GM21576 (cell line): ENCODE results near the gene FMNL1.
"Not testable (repeated sequence)": the region's sequence is repeated elsewhere in the genome, so short reads cannot be mapped to it uniquely, and the experiment has no call there.

Source experiments
- ATAC-seq: cut with Tn5 transposase; IDR thresholded peaks from one replicate; pipeline ENCODE4 v1.9.1; 2021; ENCODE audit warnings: mild to moderate bottlenecking, moderate library complexity; ENCODE audit not compliant: unreplicated experiment

The FMNL1 gene

GRCh38 chr17:45234641-45235415 is 13.1 kb downstream of the FMNL1 start:
- no peak for ATAC-seq

GRCh38 chr17:45235416-45236281 is 14.0 kb downstream of the FMNL1 start:
- ATAC-seq, result no peak

GRCh38 chr17:45236282-45236606 is 14.6 kb downstream of the FMNL1 start:
- ATAC-seq, result no peak

- ATAC-seq, result no peak
Observed at GRCh38 chr17:45237686-45238085, 16.0 kb downstream of the FMNL1 start.

- ATAC-seq, result no peak
Observed at GRCh38 chr17:45238155-45238774, 16.6 kb downstream of the FMNL1 start.

DNA sequence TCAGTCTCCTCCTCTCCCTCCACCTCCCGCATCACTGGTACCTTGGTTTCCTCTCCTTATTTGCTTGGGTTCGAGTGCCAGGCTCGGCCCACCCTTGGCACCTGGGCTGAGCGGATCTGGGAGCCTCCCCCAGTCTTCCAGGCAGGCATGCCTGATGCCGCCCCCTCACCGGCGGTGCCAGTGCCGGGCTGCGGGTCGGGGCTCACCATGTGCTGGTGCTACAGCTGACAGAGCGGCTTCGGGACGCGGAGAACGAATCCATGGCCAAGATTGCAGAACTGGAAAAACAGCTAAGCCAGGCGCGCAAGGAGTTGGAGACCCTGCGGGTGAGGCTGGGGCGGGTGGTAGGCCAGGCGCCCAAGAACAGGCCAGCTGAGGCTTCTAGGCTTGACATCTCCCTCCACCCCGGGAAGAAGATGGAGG is 19.2 kb downstream of the FMNL1 start:
- ATAC-seq, result no peak

- no peak for ATAC-seq
Observed at GRCh38 chr17:45241328-45242028, 19.8 kb downstream of the FMNL1 start.

DNA sequence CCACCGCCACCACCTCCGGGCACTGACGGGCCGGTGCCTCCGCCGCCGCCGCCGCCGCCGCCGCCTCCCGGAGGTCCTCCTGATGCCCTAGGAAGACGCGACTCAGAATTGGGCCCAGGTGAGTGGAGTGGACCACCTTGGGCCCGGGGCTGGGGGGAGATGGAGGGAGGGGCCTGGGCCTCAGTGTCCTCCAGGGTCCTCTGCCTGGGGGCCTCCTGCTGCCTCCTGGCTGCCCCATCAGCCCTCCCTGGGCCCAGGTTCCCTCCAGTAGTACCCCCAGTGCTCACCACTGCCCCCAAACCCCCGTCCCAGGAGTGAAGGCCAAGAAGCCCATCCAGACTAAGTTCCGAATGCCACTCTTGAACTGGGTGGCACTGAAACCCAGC is 20.3 kb downstream of the FMNL1 start:
- ATAC-seq, result no peak

DNA sequence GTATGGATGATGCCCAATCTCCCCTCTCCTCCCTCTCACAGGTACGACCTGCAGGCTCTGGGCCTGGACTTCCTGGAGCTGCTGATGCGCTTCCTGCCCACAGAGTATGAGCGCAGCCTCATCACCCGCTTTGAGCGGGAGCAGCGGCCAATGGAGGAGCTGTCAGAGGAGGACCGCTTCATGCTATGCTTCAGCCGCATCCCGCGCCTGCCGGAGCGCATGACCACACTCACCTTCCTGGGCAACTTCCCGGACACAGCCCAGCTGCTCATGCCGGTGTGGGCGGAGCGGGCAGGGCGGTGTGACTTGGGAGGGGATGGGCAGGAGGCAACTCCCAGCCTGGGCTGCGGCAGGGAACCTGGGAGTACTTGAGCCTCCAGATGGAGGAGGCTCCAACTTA is 22.1 kb downstream of the FMNL1 start:
- ATAC-seq, result no peak

GRCh38 chr17:45244725-45245656 is 23.3 kb downstream of the FMNL1 start:
- no peak for ATAC-seq

DNA sequence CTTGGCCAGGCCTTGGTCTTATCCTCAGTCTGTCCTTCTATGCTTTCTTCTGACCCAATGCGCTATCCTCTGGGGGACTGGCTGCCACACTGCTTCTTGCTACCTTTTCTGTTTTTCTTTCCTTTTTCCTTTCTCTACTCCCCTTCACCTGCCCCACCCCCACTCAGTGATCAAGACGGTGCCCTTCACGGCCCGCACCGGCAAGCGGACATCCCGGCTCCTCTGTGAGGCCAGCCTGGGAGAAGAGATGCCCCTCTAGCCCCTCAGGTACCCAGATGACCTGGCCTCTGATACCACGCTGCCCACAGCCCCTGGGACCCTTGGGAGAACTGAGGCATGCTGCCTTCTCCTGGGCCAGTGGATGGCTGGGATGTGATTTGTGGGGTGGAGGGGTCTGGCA is 24.7 kb downstream of the FMNL1 start:
- ATAC-seq, result no peak

- no peak for ATAC-seq
Observed at GRCh38 chr17:45246861-45247428, 25.3 kb downstream of the FMNL1 start.

DNA sequence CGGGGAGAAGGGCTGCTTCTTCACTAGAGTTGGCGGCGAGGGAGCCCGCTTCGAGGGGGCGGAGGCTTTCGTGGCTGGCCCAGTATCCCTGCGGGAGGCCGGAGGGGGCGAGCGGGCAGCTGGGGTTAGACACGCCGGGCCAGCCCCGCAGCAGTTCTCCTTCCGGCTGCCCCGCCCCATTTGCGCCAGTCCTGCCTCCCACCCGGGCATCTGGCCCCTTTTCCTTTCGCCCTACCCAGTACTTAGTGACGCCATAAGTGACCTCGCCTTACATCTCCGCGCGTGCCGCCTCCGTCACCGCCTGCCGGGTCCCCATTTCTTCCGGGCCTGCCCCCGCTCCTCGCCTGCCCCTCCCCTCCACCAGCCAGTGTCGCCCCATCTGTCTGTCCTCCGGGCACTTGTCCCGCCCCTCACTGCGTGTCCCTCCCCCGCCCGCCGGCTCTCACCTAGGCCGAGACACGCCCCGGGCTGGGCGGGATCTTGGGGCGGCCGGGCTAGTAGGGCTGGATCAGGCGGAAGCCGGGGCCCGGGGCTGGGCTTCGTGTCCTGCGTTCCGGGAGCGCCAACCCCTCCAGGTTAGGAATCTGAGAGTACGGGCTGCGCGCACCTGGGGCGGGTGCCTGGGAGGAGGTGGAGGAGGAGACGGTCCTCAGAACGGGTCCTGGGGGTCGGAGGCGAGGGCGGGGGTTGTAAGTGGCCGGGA is 25.9 kb downstream of the FMNL1 start:
- peak; percentile 66 for ATAC-seq

- peak; percentile 38 for ATAC-seq
Observed at GRCh38 chr17:45248132-45248957, 26.7 kb downstream of the FMNL1 start.

DNA sequence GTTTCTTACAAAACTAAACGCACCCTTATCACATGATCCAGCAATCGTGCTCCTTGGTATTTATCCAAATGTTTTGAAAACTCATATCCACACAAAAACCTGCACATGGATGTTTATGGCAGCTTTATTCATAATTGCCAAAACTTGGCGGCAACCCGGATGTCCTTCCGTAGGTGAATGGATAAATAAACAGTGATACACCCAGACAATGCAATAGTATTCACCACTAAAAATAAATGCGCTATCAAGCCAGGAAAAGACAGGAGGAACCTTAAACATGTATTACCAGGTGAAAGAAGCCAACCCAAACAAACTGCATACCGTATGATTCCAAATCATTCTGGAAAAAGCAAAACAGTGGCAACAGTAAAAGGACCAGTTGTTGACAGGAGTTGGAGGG is 30.2 kb downstream of the FMNL1 start:
- ATAC-seq, result no peak

DNA sequence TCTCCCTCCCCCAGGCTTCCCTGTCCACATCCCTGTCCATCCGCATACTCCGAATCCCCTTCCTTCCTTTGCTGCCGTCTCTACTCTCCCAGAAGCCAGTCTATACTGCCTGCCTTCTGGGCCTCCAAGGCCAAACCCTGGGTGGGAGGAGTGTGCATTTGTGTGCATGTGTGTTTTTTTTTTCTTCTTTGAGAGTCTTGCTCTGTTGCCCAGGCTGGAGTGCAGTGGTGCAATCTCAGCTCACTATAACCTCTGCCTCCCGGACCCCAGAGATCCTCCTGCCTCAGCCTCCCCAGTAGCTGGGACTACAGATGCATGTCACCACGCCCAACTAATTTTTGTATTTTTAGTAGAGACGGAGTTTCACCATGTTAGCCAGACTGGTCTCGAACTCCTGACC is 31.6 kb downstream of the FMNL1 start:
- ATAC-seq, result not testable (repeated sequence)

GRCh38 chr17:45253879-45254278 is 32.2 kb downstream of the FMNL1 start:
- ATAC-seq, result no peak

DNA sequence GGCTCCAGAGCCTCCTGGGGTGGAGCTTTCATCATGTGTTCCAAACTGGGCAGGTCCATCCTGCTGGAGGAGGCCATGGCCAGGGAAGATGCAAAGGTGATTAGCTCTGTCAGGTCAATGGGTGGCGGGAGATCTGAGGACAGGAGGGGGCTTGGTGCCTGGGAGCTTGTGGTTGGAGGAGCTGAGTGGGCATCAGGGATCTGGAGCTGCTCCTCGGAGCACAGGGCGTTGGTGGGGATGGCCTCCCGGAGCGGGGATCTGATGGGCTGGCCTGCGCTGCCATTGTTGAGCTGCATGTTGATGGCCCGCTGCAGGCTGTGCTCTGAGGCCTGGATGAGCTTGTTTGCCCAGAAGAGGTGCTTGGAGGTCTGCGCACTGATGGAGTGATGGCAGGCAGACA is 33.7 kb downstream of the FMNL1 start:
- ATAC-seq, result no peak
